Uterus (tissue), 4 donors: Measurements from ENCODE around the gene HMGN1. TPM values are rescaled to one million over a fixed set of nuclear protein-coding genes. Genes with fewer than 3 reads are reported as not detected.

Source experiments
- DNase-seq, 2 donors: peaks; one replicate each; pipeline ENCODE4 v3.0.0-alpha.2; 2019 to 2020
- H3K27ac ChIP-seq, 2 donors: fragments of 200-600 bp; sonication (generic); 1 replicate in 1 of 2; 2 replicates in 1 of 2; pipeline ENCODE4 v1.5.1; 2016 to 2018
- H3K27me3 ChIP-seq, 2 donors: fragments of 200-600 bp; sonication (generic); one replicate each; pipeline ENCODE4 v1.5.1; 2018 to 2019; ENCODE audit warnings: control low read depth in 1 of 2
- H3K36me3 ChIP-seq, 2 donors: fragments of 200-600 bp; sonication (generic); one replicate each; pipeline ENCODE4 v1.5.1; 2019; ENCODE audit warnings: control low read depth in 1 of 2
- H3K4me1 ChIP-seq, 2 donors: fragments of 200-600 bp; sonication (generic); one replicate each; pipeline ENCODE4 v1.5.1; 2018 to 2019; ENCODE audit warnings: control low read depth in 1 of 2
- H3K4me3 ChIP-seq, 2 donors: fragments of 200-600 bp; sonication (generic); 1 replicate in 1 of 2; 2 replicates in 1 of 2; pipeline ENCODE4 v1.5.1; 2018 to 2019; ENCODE audit warnings: mild to moderate bottlenecking in 1 of 2
- H3K9me3 ChIP-seq, 2 donors: fragments of 200-600 bp; sonication (generic); one replicate each; pipeline ENCODE4 v1.5.1; 2019; ENCODE audit warnings: control low read depth in 1 of 2
- CTCF ChIP-seq, 4 experiments: fragments of 200-600 bp in 2 of 4; fragments of 450-650 bp in 2 of 4; sonication (generic) in 2 of 4; IDR thresholded peaks; one replicate each; pipeline ENCODE4 v1.5.1; 2016 to 2019; ENCODE audit warnings: antibody characterized with exemption in 4 of 4, mild to moderate bottlenecking in 2 of 4, moderate library complexity in 1 of 4
- POLR2A ChIP-seq, 2 donors: fragments of 450-650 bp; IDR thresholded peaks; one replicate each; pipeline ENCODE4 v1.6.1; 2016; ENCODE audit warnings: antibody characterized with exemption in 2 of 2, mild to moderate bottlenecking in 1 of 2, moderate library complexity in 1 of 2
- intact Hi-C: fragments of 100-400 bp; cut with DNase I; formaldehyde crosslinking; loops from one replicate; pipeline ENCODE4 v1.15.1; 2023; ENCODE audit warnings: low total_unique reads
- total RNA-seq, 4 donors: library from RNA; depleted of rRNA in 3 of 4; stranded (reverse); fragments of >200 nt in 3 of 4; gene quantifications; one replicate each; pipeline versions ENCODE4 v1.1.0 to v1.2.4, GENCODE V29; 2014 to 2023
- donor health status: DM: yes; HTN: yes; CAD: no.

HMGN1 gene
- total RNA-seq, 4 donors from 2014 or later: 87.9 to 222 (median 102) TPM

- H3K27ac ChIP-seq: peak overlapping the region; percentile 11 to 81
- H3K36me3 ChIP-seq: no peaks in the 10 kb centered on the region
- no peak for DNase-seq
- peaks cover 0 to 3% of the 10 kb centered on the region in 2 donors for H3K4me1 ChIP-seq
- peak overlapping the region in 1 of 2 donors; percentile 41 for H3K4me3 ChIP-seq
- TF ChIP-seq CTCF (IDR thresholded peaks at IDR 0.05) (no peak), POLR2A (IDR thresholded peaks at IDR 0.05) (no peak)
- intact Hi-C loops: loop anchor here (10.0 kb wide), 2 partner anchors 74 to 204 kb away; partner anchors contain the start of genes BRWD1 and PSMG1
- H3K9me3 ChIP-seq: no peaks in the 10 kb centered on the region
- H3K27me3 ChIP-seq: no peaks in the 10 kb centered on the region
Observed at GRCh38 chr21:39388811-39389155, 39.9 kb upstream of the HMGN1 start.

- peak; percentile 89 for DNase-seq
- Histone ChIP-seq H3K27ac (peak overlapping the region; percentile 81 to 86), H3K4me3 (peak overlapping the region; percentile 28 to 41), H3K9me3 (no peaks in the 10 kb centered on the region), H3K27me3 (no peaks in the 10 kb centered on the region), H3K4me1 (peaks cover 0 to 3% of the 10 kb centered on the region in 2 donors), H3K36me3 (no peaks in the 10 kb centered on the region)
- TF ChIP-seq CTCF (IDR thresholded peaks at IDR 0.05): peak; percentile 90 to 96 (median 92)
- TF ChIP-seq POLR2A (IDR thresholded peaks at IDR 0.05): no peak
- intact Hi-C loops: loop anchor here (10.0 kb wide), 2 partner anchors 73 to 203 kb away; partner anchors contain the start of genes BRWD1 and PSMG1
Observed at GRCh38 chr21:39388038-39388810, 39.3 kb upstream of the HMGN1 start.

GRCh38 chr21:39387461-39388037 is 38.7 kb upstream of the HMGN1 start:
- intact Hi-C loops: loop anchor here (10.0 kb wide), 2 partner anchors 73 to 203 kb away; partner anchors contain the start of genes BRWD1 and PSMG1
- peak overlapping the region; percentile 28 to 41 for H3K4me3 ChIP-seq
- DNase-seq: peak; percentile 91 to 92
- H3K4me1 ChIP-seq: peaks cover 0 to 3% of the 10 kb centered on the region in 2 donors
- H3K27ac ChIP-seq: peak overlapping the region; percentile 81 to 86
- H3K9me3 ChIP-seq: no peaks in the 10 kb centered on the region
- no peaks in the 10 kb centered on the region for H3K36me3 ChIP-seq
- H3K27me3 ChIP-seq: no peaks in the 10 kb centered on the region
- TF ChIP-seq CTCF (IDR thresholded peaks at IDR 0.05): no peak
- no peak for TF ChIP-seq POLR2A (IDR thresholded peaks at IDR 0.05)

- no peak for DNase-seq
- Histone ChIP-seq H3K27ac (peak overlapping the region; percentile 81 to 86), H3K4me3 (no peak overlapping the region)
Observed at GRCh38 chr21:39386899-39387298, 38.0 kb upstream of the HMGN1 start.

More at GRCh38 chr21:39386899-39387298, 38.0 kb upstream of the HMGN1 start:
- H3K36me3 ChIP-seq: no peaks in the 10 kb centered on the region
- no peak for TF ChIP-seq CTCF (IDR thresholded peaks at IDR 0.05)
- no peak for TF ChIP-seq POLR2A (IDR thresholded peaks at IDR 0.05)
- intact Hi-C loops: loop anchor here (10.0 kb wide), 2 partner anchors 72 to 202 kb away; partner anchors contain the start of genes BRWD1 and PSMG1
- H3K9me3 ChIP-seq: no peaks in the 10 kb centered on the region
- H3K27me3 ChIP-seq: no peaks in the 10 kb centered on the region
- H3K4me1 ChIP-seq: peaks cover 0 to 3% of the 10 kb centered on the region in 2 donors
